Ovary (tissue), 3 donors: ENCODE measurements around the gene HBA2.

Experiments
- CTCF ChIP-seq, 3 donors: fragments of 450-650 bp in 2 of 3; fragments of 200-600 bp in 1 of 3; IDR thresholded peaks; one replicate each; pipeline versions ENCODE4 v1.5.1 to v1.8.0; 2016 to 2022; ENCODE audit warnings: antibody characterized with exemption in 3 of 3, mild to moderate bottlenecking in 1 of 3
- EP300 ChIP-seq: sonication (generic); formaldehyde crosslinking; IDR thresholded peaks from one replicate; pipeline ENCODE4 v1.6.1; 2017; ENCODE audit warnings: antibody characterized with exemption
- POLR2A ChIP-seq: fragments of 450-650 bp; IDR thresholded peaks from one replicate; pipeline ENCODE4 v1.6.1; 2017; ENCODE audit warnings: antibody characterized with exemption, mild to moderate bottlenecking, moderate library complexity
- donor health status: DM: no; HTN: no; CAD: no.

- TF ChIP-seq CTCF (IDR thresholded peaks at IDR 0.05), result no peak
- no peak for TF ChIP-seq EP300
- no peak for TF ChIP-seq POLR2A
Observed at GRCh38 chr16:212999-213398, 40.3 kb downstream of the HBA2 start.
